Tibial nerve (tissue), 4 donors: ENCODE data around the gene FGR.

ENCODE experiments used
- CTCF ChIP-seq, 5 experiments: fragments of 200-600 bp in 3 of 5; fragments of 450-650 bp in 2 of 5; sonication (generic) in 3 of 5; IDR thresholded peaks; one replicate each; pipeline ENCODE4 v1.5.1; 2016 to 2019; ENCODE audit warnings: antibody characterized with exemption in 5 of 5, mild to moderate bottlenecking in 3 of 5, moderate library complexity in 2 of 5
- EP300 ChIP-seq, 2 donors: sonication (generic); formaldehyde crosslinking; IDR thresholded peaks; one replicate each; pipeline ENCODE4 v1.6.1; 2017; ENCODE audit warnings: antibody characterized with exemption in 2 of 2, mild to moderate bottlenecking in 1 of 2

GRCh38 chr1:27627061-27627460 is 7.9 kb downstream of the FGR start:
- TF ChIP-seq CTCF (IDR thresholded peaks at IDR 0.05) (no peak), EP300 (IDR thresholded peaks at IDR 0.05) (no peak)
